Cardiac septum (tissue), 1 donor: Measurements from ENCODE around the gene SLC13A4. TPM values are rescaled to one million over a fixed set of nuclear protein-coding genes. Genes with fewer than 3 reads are reported as not detected.
"Not testable (repeated sequence)": the region's sequence is repeated elsewhere in the genome, so short reads cannot be mapped to it uniquely, and the experiment has no call there.

Source experiments
- DNase-seq: peaks from one replicate; pipeline ENCODE4 v3.0.0-alpha.2; 2020; ENCODE audit warnings: low spot score
- intact Hi-C: fragments of 100-400 bp; cut with DNase I; formaldehyde crosslinking; loops from one replicate; pipeline ENCODE4 v1.14.0; 2022
- total RNA-seq: library from RNA; stranded (reverse); fragmentation: NEBNext Ultra II Directional; extraction: Animal tissue kit (Norgen Biotek cat#: 25700); gene quantifications from one replicate; pipeline ENCODE4 v1.2.1, GENCODE V29; 2021
- donor health status: DM: no; HTN: no; CAD: no.

Gene SLC13A4
- total RNA-seq, 1 donor from 2014 or later: 1.0 TPM

- no peak for DNase-seq
- intact Hi-C loops: loop anchor here (2.0 to 5.0 kb wide), 3 partner anchors 75 to 335 kb away; partner anchors contain the start of gene FAM180A
These were observed 55.2 kb downstream of the SLC13A4 start for GRCh38 chr7:135672560-135673359.

GRCh38 chr7:135670179-135670578, 57.8 kb downstream of the SLC13A4 start:
- no peak for DNase-seq
- intact Hi-C loops: loop anchor here (5.0 kb wide), 2 partner anchors 77 to 337 kb away; partner anchors contain the start of gene FAM180A

- DNase-seq: no peak
- intact Hi-C loops: loop anchor here (5.0 to 10.0 kb wide), 3 partner anchors 78 to 338 kb away; partner anchors contain the start of genes FAM180A and MTPN
These were observed 58.2 kb downstream of the SLC13A4 start for GRCh38 chr7:135669774-135670173.

GRCh38 chr7:135668852-135669395, 59.1 kb downstream of the SLC13A4 start:
- not testable (repeated sequence) for DNase-seq
- intact Hi-C loops: loop anchor here (10.0 kb wide), 1 partner anchor 306 kb away; the partner anchor contains the start of gene MTPN

GRCh38 chr7:135667626-135668025, 60.4 kb downstream of the SLC13A4 start:
- DNase-seq: not testable (repeated sequence)
- intact Hi-C loops: loop anchor here (10.0 kb wide), 1 partner anchor 307 kb away; the partner anchor contains the start of gene MTPN

- no peak for DNase-seq
- intact Hi-C loops: loop anchor here (10.0 kb wide), 1 partner anchor 308 kb away; the partner anchor contains the start of gene MTPN
These were observed 61.1 kb downstream of the SLC13A4 start for GRCh38 chr7:135666846-135667245.

- intact Hi-C loops: loop anchor here (10.0 kb wide), 1 partner anchor 309 kb away; the partner anchor contains the start of gene MTPN
- DNase-seq: no peak
These were observed 61.8 kb downstream of the SLC13A4 start for GRCh38 chr7:135666156-135666555.

GRCh38 chr7:135665042-135665441, 62.9 kb downstream of the SLC13A4 start:
- intact Hi-C loops: loop anchor here (10.0 kb wide), 1 partner anchor 310 kb away; the partner anchor contains the start of gene MTPN

GRCh38 chr7:135664046-135664589, 63.9 kb downstream of the SLC13A4 start:
- intact Hi-C loops: loop anchor here (10.0 kb wide), 1 partner anchor 311 kb away; the partner anchor contains the start of gene MTPN
- DNase-seq: no peak

More at GRCh38 chr7:135665042-135665441, 62.9 kb downstream of the SLC13A4 start:
- DNase-seq: no peak

- intact Hi-C loops: loop anchor here (10.0 kb wide), 1 partner anchor 312 kb away; the partner anchor contains the start of gene MTPN
- DNase-seq: peak; percentile 98
These were observed 65.4 kb downstream of the SLC13A4 start, which contains the start of gene STMP1 for GRCh38 chr7:135662373-135663114. STMP1 (plus strand) TSS chr7:135662514.

GRCh38 chr7:135662123-135662372, 65.9 kb downstream of the SLC13A4 start:
- DNase-seq: no peak
- intact Hi-C loops: loop anchor here (10.0 kb wide), 1 partner anchor 313 kb away; the partner anchor contains the start of gene MTPN

GRCh38 chr7:135661311-135662122, 66.5 kb downstream of the SLC13A4 start:
- DNase-seq: no peak
- intact Hi-C loops: loop anchor here (10.0 kb wide), 1 partner anchor 313 kb away; the partner anchor contains the start of gene MTPN

- intact Hi-C loops: no loop called here
- no peak for DNase-seq
These were observed 68.7 kb downstream of the SLC13A4 start for GRCh38 chr7:135659159-135659846.

- DNase-seq: no peak
- intact Hi-C loops: no loop called here
These were observed 69.4 kb downstream of the SLC13A4 start for GRCh38 chr7:135658564-135658963.

GRCh38 chr7:135653340-135654080, 74.5 kb downstream of the SLC13A4 start:
- DNase-seq: no peak
- intact Hi-C loops: no loop called here

- DNase-seq: no peak
- intact Hi-C loops: no loop called here
These were observed 77.0 kb downstream of the SLC13A4 start for GRCh38 chr7:135650831-135651573.

GRCh38 chr7:135648235-135648634, 79.8 kb downstream of the SLC13A4 start:
- intact Hi-C loops: no loop called here

More at GRCh38 chr7:135648235-135648634, 79.8 kb downstream of the SLC13A4 start:
- no peak for DNase-seq
